Neural progenitor cell (in vitro differentiated cells): ENCODE measurements around the gene SLC1A6. TPM values are rescaled to one million over a fixed set of nuclear protein-coding genes. Genes with fewer than 3 reads are reported as not detected.

Experiments used
- DNase-seq: peaks from one replicate; pipeline ENCODE4 v3.0.0-alpha.2; 2016; ENCODE audit warnings: low spot score
- H2AFZ ChIP-seq: fragments of 200-600 bp; sonication (generic); replicated peaks from 2 replicates; pipeline ENCODE4 v1.6.1; 2016; ENCODE audit warnings: antibody characterized with exemption
- H3F3A ChIP-seq: fragments of 200-600 bp; sonication (generic); 2 replicates; pipeline ENCODE4 v1.6.1; 2016; ENCODE audit warnings: antibody characterized with exemption, low read depth
- H3K27ac ChIP-seq: fragments of 200-600 bp; sonication (generic); 2 replicates; pipeline ENCODE4 v1.5.1; 2016; ENCODE audit warnings: mild to moderate bottlenecking
- H3K27me3 ChIP-seq: fragments of 200-600 bp; sonication (generic); 2 replicates; pipeline ENCODE4 v1.6.1; 2016; ENCODE audit warnings: mild to moderate bottlenecking, moderate library complexity
- H3K36me3 ChIP-seq: fragments of 200-600 bp; sonication (generic); 2 replicates; pipeline ENCODE4 v1.5.1; 2016
- H3K4me1 ChIP-seq: fragments of 200-600 bp; sonication (generic); 2 replicates; pipeline ENCODE4 v1.6.1; 2016; ENCODE audit warnings: mixed run types
- H3K4me2 ChIP-seq: fragments of 200-600 bp; sonication (generic); 2 replicates; pipeline ENCODE4 v1.6.1; 2016
- H3K4me3 ChIP-seq: fragments of 200-600 bp; sonication (generic); 2 replicates; pipeline ENCODE4 v1.5.1; 2016
- H3K79me2 ChIP-seq: fragments of 200-600 bp; sonication (generic); 2 replicates; pipeline ENCODE4 v1.6.1; 2016; ENCODE audit warnings: low read depth
- H3K9ac ChIP-seq: fragments of 200-600 bp; sonication (generic); 2 replicates; pipeline ENCODE4 v1.6.1; 2016
- H3K9me3 ChIP-seq: fragments of 200-600 bp; sonication (generic); 2 replicates; pipeline ENCODE4 v1.5.1; 2016; ENCODE audit warnings: low read depth
- H4K20me1 ChIP-seq: fragments of 200-600 bp; sonication (generic); 2 replicates; pipeline ENCODE4 v1.6.1; 2016; ENCODE audit warnings: low read depth
- H3K27ac Mint-ChIP-seq: 3 replicates; pipeline ENCODE4 v1.8.0; 2021; ENCODE audit warnings: mixed read lengths
- H3K27me3 Mint-ChIP-seq: 2 replicates; pipeline ENCODE4 v1.8.0; 2022; ENCODE audit warnings: low read depth, mild to moderate bottlenecking, inconsistent platforms, moderate library complexity, mixed read lengths; ENCODE audit not compliant: insufficient read depth
- H3K36me3 Mint-ChIP-seq: 3 replicates; pipeline ENCODE4 v1.8.0; 2021; ENCODE audit warnings: mixed read lengths
- H3K4me1 Mint-ChIP-seq: 3 replicates; pipeline ENCODE4 v1.8.0; 2021; ENCODE audit warnings: mixed read lengths
- H3K4me3 Mint-ChIP-seq: 3 replicates; pipeline ENCODE4 v1.8.0; 2021; ENCODE audit warnings: mild to moderate bottlenecking, moderate library complexity, mixed read lengths
- H3K9me3 Mint-ChIP-seq: 3 replicates; pipeline ENCODE4 v1.8.0; 2020; ENCODE audit warnings: mixed read lengths
- EZH2 ChIP-seq: fragments of 200-600 bp; sonication (generic); IDR thresholded peaks from 2 replicates; pipeline ENCODE4 v1.6.1; 2017; ENCODE audit warnings: antibody characterized with exemption, mild to moderate bottlenecking, moderate library complexity
- EZH2phosphoT487 ChIP-seq: fragments of 200-600 bp; sonication (generic); IDR thresholded peaks from 2 replicates; pipeline ENCODE4 v1.6.1; 2017; ENCODE audit warnings: antibody characterized with exemption
- total RNA-seq: library from RNA; depleted of rRNA; stranded (reverse); fragments of >200 nt; gene quantifications from 2 replicates; pipeline ENCODE4 v1.2.3, GENCODE V29; 2015; ENCODE audit warnings: low replicate concordance
- TF ChIP-seq, protein P1 (sequence below): fragments of 200-600 bp; sonication (generic); IDR thresholded peaks from 2 replicates; pipeline ENCODE4 v1.5.1; 2017; ENCODE audit warnings: antibody characterized with exemption, mild to moderate bottlenecking

The SLC1A6 gene
- total RNA-seq, 1 donor from 2014 or later: 15.0 TPM

DNA sequence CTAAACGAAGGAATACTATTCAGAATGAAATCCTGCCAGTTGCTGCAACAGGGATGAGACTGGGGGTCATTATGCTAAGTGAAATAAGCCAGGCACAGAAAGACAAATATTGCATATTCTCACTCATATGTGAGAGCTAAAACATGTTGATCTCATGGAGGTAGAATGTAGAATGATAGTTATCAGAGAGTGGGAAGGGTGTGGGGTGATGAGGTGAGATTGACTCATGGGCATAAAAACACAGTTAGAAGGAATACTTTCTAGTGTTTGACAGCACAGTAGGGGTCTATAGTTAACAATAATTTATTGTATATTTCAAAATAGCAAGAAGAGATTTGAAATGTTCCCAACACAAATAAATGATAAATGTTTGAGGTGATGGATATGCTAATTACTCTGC, 46.2 kb downstream of the SLC1A6 start:
- no peak overlapping the region for H3K27ac Mint-ChIP-seq
- no peak overlapping the region for H3K9ac ChIP-seq
- H3K4me2 ChIP-seq: no peak overlapping the region
- no peaks in the 10 kb centered on the region for H3K4me1 Mint-ChIP-seq
- no peaks in the 10 kb centered on the region for H3F3A ChIP-seq
- no peak overlapping the region for H2AFZ ChIP-seq
- H3K4me3 Mint-ChIP-seq: no peak overlapping the region
- no peaks in the 10 kb centered on the region for H3K79me2 ChIP-seq
- no peaks in the 10 kb centered on the region for H3K27me3 ChIP-seq
- no peaks in the 10 kb centered on the region for H3K27me3 Mint-ChIP-seq
- peaks cover 6% of the 10 kb centered on the region for H3K9me3 ChIP-seq
- no peaks in the 10 kb centered on the region for H3K36me3 Mint-ChIP-seq
- H3K36me3 ChIP-seq: no peaks in the 10 kb centered on the region
- TF ChIP-seq, protein P1, sequence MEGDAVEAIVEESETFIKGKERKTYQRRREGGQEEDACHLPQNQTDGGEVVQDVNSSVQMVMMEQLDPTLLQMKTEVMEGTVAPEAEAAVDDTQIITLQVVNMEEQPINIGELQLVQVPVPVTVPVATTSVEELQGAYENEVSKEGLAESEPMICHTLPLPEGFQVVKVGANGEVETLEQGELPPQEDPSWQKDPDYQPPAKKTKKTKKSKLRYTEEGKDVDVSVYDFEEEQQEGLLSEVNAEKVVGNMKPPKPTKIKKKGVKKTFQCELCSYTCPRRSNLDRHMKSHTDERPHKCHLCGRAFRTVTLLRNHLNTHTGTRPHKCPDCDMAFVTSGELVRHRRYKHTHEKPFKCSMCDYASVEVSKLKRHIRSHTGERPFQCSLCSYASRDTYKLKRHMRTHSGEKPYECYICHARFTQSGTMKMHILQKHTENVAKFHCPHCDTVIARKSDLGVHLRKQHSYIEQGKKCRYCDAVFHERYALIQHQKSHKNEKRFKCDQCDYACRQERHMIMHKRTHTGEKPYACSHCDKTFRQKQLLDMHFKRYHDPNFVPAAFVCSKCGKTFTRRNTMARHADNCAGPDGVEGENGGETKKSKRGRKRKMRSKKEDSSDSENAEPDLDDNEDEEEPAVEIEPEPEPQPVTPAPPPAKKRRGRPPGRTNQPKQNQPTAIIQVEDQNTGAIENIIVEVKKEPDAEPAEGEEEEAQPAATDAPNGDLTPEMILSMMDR: no peak
- no peak for TF ChIP-seq EZH2
- no peak for TF ChIP-seq EZH2phosphoT487
- H3K4me3 ChIP-seq: no peak overlapping the region
- no peaks in the 10 kb centered on the region for H3K4me1 ChIP-seq
- H4K20me1 ChIP-seq: no peaks in the 10 kb centered on the region
- no peak overlapping the region for H3K27ac ChIP-seq
- no peak for DNase-seq
- H3K9me3 Mint-ChIP-seq: no peaks in the 10 kb centered on the region

DNA sequence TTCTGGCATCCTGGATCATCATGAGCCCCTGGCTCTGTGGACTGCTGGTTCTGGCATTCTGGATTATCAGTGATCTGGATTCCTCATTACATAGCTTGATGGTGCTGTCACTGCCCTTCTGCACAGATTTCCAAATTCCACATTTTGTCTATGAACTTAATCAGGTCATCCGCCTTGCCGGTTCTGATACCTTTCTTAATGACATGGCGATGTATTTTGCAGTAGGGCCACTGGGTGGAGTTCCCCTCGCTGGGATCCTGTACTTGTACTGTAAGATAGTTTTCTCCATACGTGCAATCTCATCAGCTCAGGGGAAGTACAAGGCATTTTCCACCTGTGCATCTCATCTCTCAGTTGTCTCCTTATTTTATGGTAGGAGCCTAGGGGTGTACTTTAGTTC, 62.8 kb downstream of the SLC1A6 start:
- Mint-ChIP-seq H3K27ac (no peak overlapping the region), H3K9me3 (no peaks in the 10 kb centered on the region), H3K4me3 (no peak overlapping the region), H3K27me3 (peaks cover 9% of the 10 kb centered on the region), H3K4me1 (no peaks in the 10 kb centered on the region), H3K36me3 (no peaks in the 10 kb centered on the region)
- Histone ChIP-seq H3K9me3 (peaks cover 4% of the 10 kb centered on the region), H3K79me2 (no peaks in the 10 kb centered on the region), H3K36me3 (no peaks in the 10 kb centered on the region), H2AFZ (no peak overlapping the region), H3K27ac (no peak overlapping the region), H3K9ac (no peak overlapping the region), H4K20me1 (no peaks in the 10 kb centered on the region), H3K4me2 (no peak overlapping the region), H3K27me3 (no peaks in the 10 kb centered on the region), H3K4me1 (no peaks in the 10 kb centered on the region), H3F3A (no peaks in the 10 kb centered on the region), H3K4me3 (no peak overlapping the region)
- DNase-seq: no peak
- TF ChIP-seq EZH2phosphoT487 (no peak), EZH2 (no peak)
- TF ChIP-seq, protein P1: no peak

- H3K4me3 ChIP-seq: no peak overlapping the region
- H3K9me3 ChIP-seq: peaks cover 4% of the 10 kb centered on the region
- no peaks in the 10 kb centered on the region for H3K9me3 Mint-ChIP-seq
- no peaks in the 10 kb centered on the region for H3K36me3 ChIP-seq
- no peak overlapping the region for H2AFZ ChIP-seq
- H4K20me1 ChIP-seq: no peaks in the 10 kb centered on the region
- H3K27ac Mint-ChIP-seq: no peak overlapping the region
- no peaks in the 10 kb centered on the region for H3K36me3 Mint-ChIP-seq
- no peaks in the 10 kb centered on the region for H3F3A ChIP-seq
- no peak overlapping the region for H3K4me3 Mint-ChIP-seq
- H3K4me2 ChIP-seq: no peak overlapping the region
- H3K79me2 ChIP-seq: no peaks in the 10 kb centered on the region
- TF ChIP-seq, protein P1: no peak
- TF ChIP-seq EZH2phosphoT487 (no peak), EZH2 (no peak)
- H3K9ac ChIP-seq: no peak overlapping the region
- H3K4me1 ChIP-seq: no peaks in the 10 kb centered on the region
- peaks cover 6% of the 10 kb centered on the region for H3K27me3 Mint-ChIP-seq
- no peak for DNase-seq
- H3K4me1 Mint-ChIP-seq: no peaks in the 10 kb centered on the region
- no peak overlapping the region for H3K27ac ChIP-seq
- H3K27me3 ChIP-seq: no peaks in the 10 kb centered on the region
Measured at GRCh38 chr19:14915116-14915515, 64.5 kb downstream of the SLC1A6 start.

DNA sequence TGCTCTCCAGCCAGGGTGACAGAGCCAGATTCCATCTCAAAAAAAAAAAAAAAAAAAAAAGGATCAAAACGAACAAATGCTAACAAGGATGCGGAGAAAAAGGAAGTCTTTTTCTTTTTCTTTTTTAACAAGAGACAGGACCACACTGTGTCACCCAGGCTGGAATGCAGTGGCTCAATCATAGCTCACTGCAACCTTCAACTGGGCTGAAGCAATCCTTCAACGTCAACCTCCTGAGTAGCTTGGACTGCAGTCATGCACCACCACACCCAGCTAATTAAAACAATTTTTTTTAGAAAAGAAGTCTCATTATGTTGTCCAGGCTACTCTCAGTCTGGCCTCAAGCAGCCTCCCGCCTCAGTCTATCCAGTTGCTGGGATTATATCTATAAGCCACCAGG, 73.0 kb downstream of the SLC1A6 start:
- H3K36me3 Mint-ChIP-seq: no peaks in the 10 kb centered on the region
- H3K9me3 Mint-ChIP-seq: no peaks in the 10 kb centered on the region
- TF ChIP-seq EZH2phosphoT487: no peak

More for the DNA sequence above, 73.0 kb downstream of the SLC1A6 start:
- no peak overlapping the region for H2AFZ ChIP-seq
- no peak overlapping the region for H3K4me3 ChIP-seq
- H3K79me2 ChIP-seq: no peaks in the 10 kb centered on the region
- H3K27ac ChIP-seq: no peak overlapping the region
- H3K27ac Mint-ChIP-seq: no peak overlapping the region
- H3K27me3 Mint-ChIP-seq: peaks cover 10% of the 10 kb centered on the region
- DNase-seq: no peak
- no peaks in the 10 kb centered on the region for H3K27me3 ChIP-seq
- no peaks in the 10 kb centered on the region for H3K36me3 ChIP-seq
- no peak overlapping the region for H3K4me3 Mint-ChIP-seq
- H3F3A ChIP-seq: no peaks in the 10 kb centered on the region
- peaks cover 3% of the 10 kb centered on the region for H3K9me3 ChIP-seq
- H4K20me1 ChIP-seq: no peaks in the 10 kb centered on the region
- H3K9ac ChIP-seq: no peak overlapping the region
- H3K4me2 ChIP-seq: no peak overlapping the region
- H3K4me1 Mint-ChIP-seq: no peaks in the 10 kb centered on the region
- no peaks in the 10 kb centered on the region for H3K4me1 ChIP-seq
